BJ (cell line): ENCODE results near the gene UBR2. TPM values are rescaled to one million over a fixed set of nuclear protein-coding genes. Genes with fewer than 3 reads are reported as not detected.
A peak's percentile ranks its signal among the peaks of the same experiment; 100 is the strongest.

Source experiments
- CTCF ChIA-PET: fragments of 350-600 bp; formaldehyde crosslinking; extraction: SDS; loops from one replicate; lab custom pipeline; 2021; ENCODE audit warnings: antibody characterized with exemption, inconsistent platforms; lab: Yijun Ruan, JAX
- POLR2A ChIA-PET: fragments of 300-600 bp; sonication (Branson Sonifier 250); formaldehyde crosslinking; extraction: SDS; loops from one replicate; lab custom pipeline; 2021; ENCODE audit warnings: antibody characterized with exemption; lab: Charles Lee
- DNase-seq: peaks from one replicate; pipeline ENCODE4 v3.0.0-alpha.2; 2011; ENCODE audit warnings: low read depth
- H3K27me3 ChIP-seq: 2 replicates; pipeline ENCODE4 v1.6.0; 2011; ENCODE audit warnings: low read length; ENCODE audit not compliant: control insufficient read depth, insufficient read depth
- H3K36me3 ChIP-seq: 2 replicates; pipeline ENCODE4 v1.5.1; 2011; ENCODE audit warnings: low read length; ENCODE audit not compliant: control insufficient read depth, insufficient read depth
- H3K4me3 ChIP-seq: 2 replicates; pipeline ENCODE4 v1.5.1; 2011; ENCODE audit warnings: low read depth, mild to moderate bottlenecking, control low read depth, low read length
- CTCF ChIP-seq: IDR thresholded peaks from 2 replicates; pipeline ENCODE4 v1.5.1; 2011; ENCODE audit warnings: low read depth, mild to moderate bottlenecking, control low read depth, inconsistent platforms, low read length, moderate library complexity; ENCODE audit not compliant: insufficient read depth
- polyA plus RNA-seq: library from polyadenylated mRNA; depleted of rRNA; stranded (reverse); fragments of >200 nt; gene quantifications from 2 replicates; pipeline ENCODE4 v1.2.3, GENCODE V29; 2011

Gene UBR2
- polyA plus RNA-seq, 1 experiment: 9.8 TPM

GRCh38 chr6:42690151-42690702, 126.4 kb downstream of the UBR2 start:
- POLR2A ChIA-PET: no interaction called here
- CTCF ChIA-PET: interaction anchor here (1.2 to 3.8 kb wide), 3 partner anchors 28 to 187 kb away, joined by 3 to 23 read pairs (median 10); no protein-coding TSS in a partner anchor
- no peak for DNase-seq
- TF ChIP-seq CTCF: no peak
- H3K4me3 ChIP-seq: no peak overlapping the region
- H3K36me3 ChIP-seq: peaks cover 15% of the 10 kb centered on the region
- no peaks in the 10 kb centered on the region for H3K27me3 ChIP-seq

GRCh38 chr6:42690872-42691271, 127.0 kb downstream of the UBR2 start:
- Histone ChIP-seq H3K27me3 (no peaks in the 10 kb centered on the region), H3K36me3 (peaks cover 13% of the 10 kb centered on the region), H3K4me3 (no peak overlapping the region)
- no peak for DNase-seq
- ChIA-PET CTCF (interaction anchor here (3.8 kb wide), 1 partner anchor 35 kb away, joined by 23 read pairs; no protein-coding TSS in a partner anchor), POLR2A (no interaction called here)
- no peak for TF ChIP-seq CTCF

GRCh38 chr6:42692137-42692911, 128.5 kb downstream of the UBR2 start:
- DNase-seq: no peak
- H3K27me3 ChIP-seq: no peaks in the 10 kb centered on the region
- peaks cover 13% of the 10 kb centered on the region for H3K36me3 ChIP-seq
- H3K4me3 ChIP-seq: no peak overlapping the region
- ChIA-PET POLR2A (no interaction called here), CTCF (interaction anchor here (0.9 to 2.4 kb wide), 9 partner anchors 17 to 208 kb away, joined by 3 to 18 read pairs (median 4); partner anchors contain the start of genes RPL7L1 and TBCC)
- TF ChIP-seq CTCF: no peak

GRCh38 chr6:42693725-42694323, 130.0 kb downstream of the UBR2 start:
- no peak overlapping the region for H3K4me3 ChIP-seq
- ChIA-PET CTCF (interaction anchor here (0.6 to 2.4 kb wide), 4 partner anchors 32 to 198 kb away, joined by 3 to 18 read pairs (median 4); partner anchors contain the start of gene TBCC), POLR2A (no interaction called here)
- DNase-seq: no peak
- no peaks in the 10 kb centered on the region for H3K27me3 ChIP-seq
- peaks cover 10% of the 10 kb centered on the region for H3K36me3 ChIP-seq
- no peak for TF ChIP-seq CTCF

- DNase-seq: peak; percentile 38
- TF ChIP-seq CTCF: no peak
- ChIA-PET POLR2A (no interaction called here), CTCF (interaction anchor here (1.2 kb wide), 1 partner anchor 33 kb away, joined by 9 read pairs; no protein-coding TSS in a partner anchor)
- Histone ChIP-seq H3K27me3 (no peaks in the 10 kb centered on the region), H3K36me3 (peaks cover 6% of the 10 kb centered on the region), H3K4me3 (no peak overlapping the region)
These were observed 130.8 kb downstream of the UBR2 start for GRCh38 chr6:42694586-42694985.
